ENCODE data around the gene RAB23. TPM values are rescaled to one million over a fixed set of nuclear protein-coding genes. Genes with fewer than 3 reads are reported as not detected.
"Not testable (repeated sequence)": the region's sequence is repeated elsewhere in the genome, so short reads cannot be mapped to it uniquely, and the experiment has no call there.

The RAB23 gene
- total RNA-seq, 1 experiment from 2014 or later = 12.8 TPM

- DNase-seq (ENCODE audit: low read depth) = not testable (repeated sequence)
Measured at GRCh38 chr6:57243526-57243925, 21.4 kb upstream of the RAB23 start.

DNA sequence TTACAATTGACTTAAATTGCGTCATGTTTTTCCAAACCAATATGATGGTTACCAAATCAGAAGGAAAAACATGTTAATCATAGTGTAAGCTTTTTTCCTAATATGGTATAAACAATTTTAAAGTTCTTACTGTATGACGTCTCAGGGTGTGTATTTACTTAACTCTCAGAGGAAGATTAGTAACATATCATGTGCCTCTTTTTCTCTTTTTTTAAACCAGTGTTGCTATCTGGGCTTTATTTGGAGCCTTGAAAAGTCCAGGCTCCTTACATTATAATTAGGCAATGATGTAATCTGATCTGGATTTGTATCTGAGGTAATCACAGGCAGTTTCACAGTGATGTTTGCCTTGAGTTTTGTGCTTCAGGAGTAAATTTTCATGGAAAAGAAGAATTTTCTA, 20.4 kb upstream of the RAB23 start:
- peak; percentile 76 for DNase-seq (ENCODE audit: low read depth)

GRCh38 chr6:57226221-57226620, 4.1 kb upstream of the RAB23 start:
- no peak for DNase-seq (ENCODE audit: low read depth)

DNA sequence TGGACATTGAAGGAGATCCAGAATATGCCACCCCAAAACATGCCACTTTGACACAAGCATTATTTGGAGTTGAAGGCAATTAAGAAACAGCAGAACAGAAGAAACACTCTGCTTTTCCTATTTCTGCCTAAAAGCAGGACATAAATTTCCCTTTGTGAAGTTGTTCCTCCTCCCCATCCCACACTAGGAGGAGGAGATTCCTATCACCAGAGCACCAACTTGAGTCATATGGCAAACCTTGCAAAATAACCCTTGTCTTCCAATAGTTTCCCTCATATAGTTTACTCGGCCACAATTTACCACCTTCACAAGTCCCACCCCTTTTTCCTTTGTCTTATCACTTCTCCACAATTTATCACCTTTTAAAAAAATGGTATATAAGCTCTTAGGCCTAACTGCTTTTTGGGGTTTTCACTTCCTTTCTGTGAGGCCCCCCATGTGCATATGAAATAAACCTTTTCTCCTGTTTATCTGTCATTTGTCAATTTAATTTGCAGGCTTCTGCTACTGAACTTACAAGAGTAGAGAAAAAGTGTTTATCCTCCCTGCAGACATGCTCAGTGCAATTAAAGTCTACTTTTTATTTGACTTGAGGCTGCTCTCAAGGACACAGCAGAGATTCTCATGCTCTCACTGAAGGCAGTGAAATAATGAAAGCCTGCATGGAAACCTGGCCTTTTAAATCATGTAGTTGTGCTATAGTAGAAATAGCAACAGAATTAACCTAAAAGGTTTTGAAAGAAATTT, 2.8 kb upstream of the RAB23 start:
- peak; percentile 23 for DNase-seq (ENCODE audit: low read depth)

GRCh38 chr6:57222743-57223077, 603 bp upstream of the RAB23 start:
- no peak for DNase-seq (ENCODE audit: low read depth)

DNA sequence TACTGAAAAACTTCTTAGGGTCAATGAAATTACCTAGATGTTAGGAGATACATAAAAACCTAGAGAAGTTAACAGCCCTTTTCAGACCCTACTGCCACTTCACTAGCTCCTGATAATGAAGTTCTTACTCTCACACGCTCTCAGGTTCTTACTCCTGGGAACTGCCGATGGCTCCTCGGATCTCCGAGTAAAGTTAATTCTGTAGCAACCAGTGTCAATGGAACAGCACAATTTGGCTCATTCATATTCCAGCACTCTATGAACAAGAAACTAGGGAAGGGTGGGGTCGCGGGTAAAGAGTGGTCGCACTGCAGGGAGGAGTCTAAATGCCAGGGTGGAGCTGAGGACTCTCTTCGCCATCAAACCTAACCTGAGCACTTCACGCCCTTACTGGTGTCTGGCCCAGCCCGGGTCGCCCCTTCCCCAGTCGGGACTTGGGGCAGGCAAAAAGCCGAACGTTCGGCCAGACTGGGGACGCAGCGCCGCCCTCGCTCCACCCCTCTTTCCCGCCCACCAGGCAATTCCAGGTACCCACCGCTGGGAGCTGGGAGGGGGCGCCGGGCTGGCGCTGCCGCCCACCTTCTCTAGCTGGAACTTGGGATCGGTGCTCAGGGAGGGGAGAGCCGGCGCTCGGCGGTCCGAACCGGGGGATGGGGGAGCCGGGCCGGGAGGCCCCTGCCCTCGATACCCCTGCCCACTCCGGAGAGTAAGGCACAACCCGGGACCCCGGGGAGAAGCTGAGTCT, 744 bp downstream of the RAB23 start:
- peak; percentile 55 for DNase-seq (ENCODE audit: low read depth)

GRCh38 chr6:57220083-57220703, 1.9 kb downstream of the RAB23 start:
- DNase-seq (ENCODE audit: low read depth) = no peak

- DNase-seq (ENCODE audit: low read depth) = no peak
Measured at GRCh38 chr6:57217270-57217669, 4.8 kb downstream of the RAB23 start.

GRCh38 chr6:57216235-57217101, 5.6 kb downstream of the RAB23 start:
- no peak for DNase-seq (ENCODE audit: low read depth)

- DNase-seq (ENCODE audit: low read depth) = no peak
Measured at GRCh38 chr6:57215260-57215659, 6.8 kb downstream of the RAB23 start.

- DNase-seq (ENCODE audit: low read depth) = no peak
Measured at GRCh38 chr6:57210060-57210459, 12.0 kb downstream of the RAB23 start.

- DNase-seq (ENCODE audit: low read depth) = no peak
Measured at GRCh38 chr6:57209030-57209429, 13.1 kb downstream of the RAB23 start.

GRCh38 chr6:57207872-57208271, 14.2 kb downstream of the RAB23 start:
- no peak for DNase-seq (ENCODE audit: low read depth)

GRCh38 chr6:57207141-57207540, 15.0 kb downstream of the RAB23 start:
- peak; percentile 52 for DNase-seq (ENCODE audit: low read depth)

DNA sequence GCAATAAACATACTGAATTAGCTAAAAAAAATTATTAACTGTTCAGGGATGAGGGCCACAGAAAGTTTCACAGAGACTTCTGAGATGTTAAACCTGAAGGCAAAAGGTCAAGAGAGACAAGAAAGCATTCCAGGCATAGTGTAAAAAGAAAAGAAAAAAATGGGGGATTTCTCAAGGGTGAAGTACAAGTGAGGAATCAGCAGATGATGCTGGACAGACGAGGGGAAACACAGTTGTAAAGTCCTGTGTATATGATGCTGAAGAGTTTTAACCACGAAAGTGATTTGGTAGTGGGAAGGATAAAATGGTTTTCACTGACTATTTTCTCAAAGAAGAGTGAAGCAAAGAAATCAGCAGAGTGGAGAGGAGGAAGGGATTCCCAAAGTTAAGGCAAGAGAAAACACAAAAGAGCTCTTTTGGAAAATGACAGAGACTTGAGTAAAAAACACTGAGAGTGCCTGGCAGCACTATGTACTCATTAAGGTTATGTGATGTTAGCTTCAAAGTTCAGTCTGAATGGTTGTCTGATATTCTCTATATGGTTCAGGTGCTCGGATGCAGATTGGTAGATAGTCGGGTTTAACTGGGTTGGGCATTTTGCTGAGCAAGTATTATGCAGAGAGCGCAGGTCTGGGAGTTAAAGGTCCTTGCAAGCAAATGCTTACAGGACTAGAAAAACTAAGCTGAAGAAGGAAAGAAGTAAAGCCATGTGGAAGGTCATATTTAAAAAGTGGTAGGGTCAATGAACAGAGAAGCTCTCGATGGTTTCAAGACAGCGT, 16.4 kb downstream of the RAB23 start:
- DNase-seq (ENCODE audit: low read depth) = no peak

GRCh38 chr6:57201718-57202117, 20.4 kb downstream of the RAB23 start:
- no peak for DNase-seq (ENCODE audit: low read depth)

DNA sequence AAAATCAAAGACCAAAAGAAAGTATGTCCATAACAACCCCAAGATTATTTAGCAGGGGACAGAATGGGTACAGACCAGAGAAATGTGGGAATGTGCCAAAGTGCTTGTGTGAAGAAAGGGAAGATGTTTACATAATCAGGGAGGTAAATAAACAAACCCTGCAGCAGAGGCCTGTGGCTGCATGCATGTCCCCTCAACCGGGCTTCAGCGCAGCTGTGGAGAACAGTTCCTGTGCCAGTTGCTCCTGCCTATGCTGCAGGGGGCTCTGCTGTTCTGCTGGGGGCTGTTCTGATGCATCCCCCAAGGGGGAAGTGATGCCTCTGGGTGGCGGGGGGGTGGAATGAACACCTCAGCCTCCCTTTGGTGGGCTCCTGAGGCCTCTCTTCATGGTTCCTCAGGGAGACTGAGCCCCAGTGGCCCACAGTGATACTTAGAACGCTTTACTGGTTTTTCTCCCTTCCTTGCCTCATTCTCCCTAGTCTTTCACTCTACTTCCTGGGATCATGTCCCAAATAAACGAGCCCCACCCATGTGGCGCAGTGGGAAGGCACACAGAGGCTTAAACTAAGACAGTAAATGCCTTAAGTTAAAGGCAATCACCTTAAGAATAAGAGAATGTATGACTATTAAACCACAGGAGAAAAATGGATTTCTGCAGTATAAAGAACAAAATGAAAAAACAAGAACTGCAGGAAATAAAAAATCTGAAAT, 23.0 kb downstream of the RAB23 start:
- DNase-seq (ENCODE audit: low read depth) = no peak

- DNase-seq (ENCODE audit: low read depth) = no peak
Measured at GRCh38 chr6:57195457-57195856, 26.6 kb downstream of the RAB23 start.

DNA sequence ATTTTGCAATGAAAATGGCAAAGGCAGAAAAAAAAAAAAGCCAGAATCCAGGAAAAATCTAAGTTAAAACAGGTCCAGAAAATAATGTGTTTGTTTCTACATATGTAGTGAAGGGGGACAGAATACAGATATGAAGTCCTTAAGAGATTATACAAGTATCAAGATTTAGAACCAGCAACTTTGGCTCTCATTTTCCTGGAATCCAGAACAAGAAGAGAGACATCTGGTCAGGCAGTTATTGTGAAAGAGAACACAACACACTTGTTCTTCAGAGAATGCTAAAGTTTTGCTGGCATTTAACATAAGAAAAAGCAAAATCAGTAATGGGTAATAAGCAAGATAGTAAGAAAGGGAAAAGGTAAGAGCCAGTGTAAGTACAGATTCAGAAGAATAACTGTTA, 28.9 kb downstream of the RAB23 start:
- DNase-seq (ENCODE audit: low read depth) = no peak

GRCh38 chr6:57190140-57190539, 32.0 kb downstream of the RAB23 start:
- peak; percentile 43 for DNase-seq (ENCODE audit: low read depth)
